LNCAP (cell line): ENCODE results near the gene TSPAN4.

Experiments used
- TF ChIP-seq, protein P1 (sequence below): fragments of 450-650 bp; IDR thresholded peaks from 2 replicates; pipeline ENCODE4 v1.5.1; 2017; ENCODE audit warnings: mild to moderate bottlenecking

The TSPAN4 gene

DNA sequence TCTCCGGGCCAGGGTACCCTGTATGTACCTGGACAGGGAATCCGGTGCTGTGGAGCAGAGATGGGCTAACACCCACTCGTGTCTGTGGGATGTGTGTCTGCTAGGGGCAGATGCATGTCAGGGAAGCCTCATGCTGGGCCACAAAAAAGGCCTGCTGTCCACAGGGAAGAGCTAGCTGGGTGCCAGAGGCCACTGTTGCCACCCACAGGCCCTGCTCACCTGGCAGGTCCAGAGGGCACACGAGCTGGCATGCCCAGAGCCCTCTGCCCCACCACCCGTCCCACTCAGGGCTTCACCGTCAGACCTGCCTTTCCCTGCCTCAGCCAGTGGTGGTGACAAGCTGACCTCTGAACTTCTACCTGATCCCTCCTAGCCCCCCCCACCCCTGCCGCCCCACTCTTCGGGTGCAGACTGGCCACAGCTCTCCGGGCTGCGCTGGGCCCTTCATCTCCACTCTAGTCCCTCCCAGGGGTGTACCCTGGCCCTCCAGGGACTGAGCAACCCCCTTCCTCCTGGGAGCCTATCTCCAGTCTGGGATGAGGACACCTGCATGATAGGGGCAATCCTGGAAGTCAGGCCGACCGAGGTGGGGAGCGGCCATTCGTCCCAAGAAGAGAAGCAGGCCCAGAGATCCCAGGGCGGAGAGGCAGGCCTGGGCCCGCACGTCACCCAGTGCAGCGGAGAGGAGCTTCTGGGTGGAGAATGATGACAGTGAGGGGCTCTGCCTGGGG is 45.9 kb upstream of the TSPAN4 start:
- TF ChIP-seq, protein P1, sequence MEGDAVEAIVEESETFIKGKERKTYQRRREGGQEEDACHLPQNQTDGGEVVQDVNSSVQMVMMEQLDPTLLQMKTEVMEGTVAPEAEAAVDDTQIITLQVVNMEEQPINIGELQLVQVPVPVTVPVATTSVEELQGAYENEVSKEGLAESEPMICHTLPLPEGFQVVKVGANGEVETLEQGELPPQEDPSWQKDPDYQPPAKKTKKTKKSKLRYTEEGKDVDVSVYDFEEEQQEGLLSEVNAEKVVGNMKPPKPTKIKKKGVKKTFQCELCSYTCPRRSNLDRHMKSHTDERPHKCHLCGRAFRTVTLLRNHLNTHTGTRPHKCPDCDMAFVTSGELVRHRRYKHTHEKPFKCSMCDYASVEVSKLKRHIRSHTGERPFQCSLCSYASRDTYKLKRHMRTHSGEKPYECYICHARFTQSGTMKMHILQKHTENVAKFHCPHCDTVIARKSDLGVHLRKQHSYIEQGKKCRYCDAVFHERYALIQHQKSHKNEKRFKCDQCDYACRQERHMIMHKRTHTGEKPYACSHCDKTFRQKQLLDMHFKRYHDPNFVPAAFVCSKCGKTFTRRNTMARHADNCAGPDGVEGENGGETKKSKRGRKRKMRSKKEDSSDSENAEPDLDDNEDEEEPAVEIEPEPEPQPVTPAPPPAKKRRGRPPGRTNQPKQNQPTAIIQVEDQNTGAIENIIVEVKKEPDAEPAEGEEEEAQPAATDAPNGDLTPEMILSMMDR, result no peak

DNA sequence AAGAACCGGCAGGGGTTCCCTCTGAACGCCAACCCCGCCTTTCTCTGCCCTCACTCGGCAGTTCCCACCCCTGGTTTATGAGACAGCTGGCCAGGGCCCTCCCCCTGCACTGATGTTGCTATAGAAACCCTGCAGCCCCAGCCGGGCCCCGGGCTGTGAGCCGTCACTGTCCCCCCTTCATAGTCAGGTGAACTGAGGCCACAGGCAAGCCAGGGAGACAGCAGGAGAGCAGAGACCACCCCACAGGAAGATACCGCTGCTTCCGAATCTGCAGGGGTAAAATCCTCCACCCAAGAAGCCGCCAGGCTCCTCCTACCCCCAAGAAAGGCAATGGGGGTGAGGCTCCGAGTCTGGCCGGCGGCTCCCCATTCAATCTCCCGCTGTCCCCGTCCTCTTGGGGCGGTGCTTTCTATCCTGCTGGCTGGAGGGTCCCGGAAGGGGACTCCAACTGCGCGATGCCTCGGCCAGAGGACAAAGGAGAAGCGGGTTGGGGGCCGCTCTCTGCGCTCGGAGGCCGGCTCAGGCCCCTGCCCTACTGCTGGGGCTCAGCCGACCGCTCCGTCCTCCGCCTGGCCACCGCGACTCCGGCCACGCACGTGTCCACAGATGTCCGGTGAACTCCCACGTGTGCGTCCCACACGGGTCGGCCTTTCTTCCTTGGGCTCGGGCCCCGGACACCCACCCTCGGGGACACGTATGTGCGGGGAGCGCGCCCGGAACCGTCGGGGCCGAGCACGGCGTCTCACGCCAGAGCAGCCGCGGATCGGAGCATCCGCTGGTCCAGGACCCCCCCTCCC is 45.2 kb upstream of the TSPAN4 start:
- TF ChIP-seq, protein P1, result no peak

DNA sequence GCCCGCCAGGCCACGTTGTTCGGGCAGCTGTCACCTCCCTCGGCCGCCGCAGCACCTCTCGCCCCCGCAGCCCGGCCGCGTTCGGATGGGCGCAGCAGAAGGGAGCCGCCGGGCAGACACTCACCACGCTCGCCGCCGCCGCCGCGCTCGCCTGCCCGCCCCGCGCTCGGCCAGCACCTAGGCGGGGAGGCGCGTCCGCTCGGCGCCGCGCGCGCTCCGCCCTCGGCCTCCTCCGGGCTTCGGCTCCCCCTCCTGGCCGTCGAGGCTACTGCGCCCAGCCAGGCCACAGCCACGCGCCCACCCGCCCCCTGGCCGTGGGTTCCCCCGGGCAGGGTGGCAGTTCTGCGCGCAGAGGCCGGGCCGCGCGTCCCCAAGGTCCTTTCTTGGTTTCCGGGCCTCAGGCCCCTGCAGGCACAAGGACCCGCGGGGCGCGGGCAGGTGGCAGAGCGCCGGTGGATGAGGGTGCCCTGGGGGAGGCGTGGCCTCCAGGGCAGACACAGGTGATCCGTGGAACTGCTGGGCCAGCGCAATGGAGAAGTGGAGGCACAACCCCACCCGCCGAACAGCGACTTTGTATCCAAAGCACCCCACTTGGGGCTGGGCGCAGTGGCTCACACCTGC is 44.4 kb upstream of the TSPAN4 start, which contains the start of gene SLC25A22:
TSS of gene SLC25A22 (minus strand) at position 189 of the 621 bp plus-strand sequence. CDS start 3,275 bp downstream, outside the sequence.
- TF ChIP-seq, protein P1, result peak; percentile 95

DNA sequence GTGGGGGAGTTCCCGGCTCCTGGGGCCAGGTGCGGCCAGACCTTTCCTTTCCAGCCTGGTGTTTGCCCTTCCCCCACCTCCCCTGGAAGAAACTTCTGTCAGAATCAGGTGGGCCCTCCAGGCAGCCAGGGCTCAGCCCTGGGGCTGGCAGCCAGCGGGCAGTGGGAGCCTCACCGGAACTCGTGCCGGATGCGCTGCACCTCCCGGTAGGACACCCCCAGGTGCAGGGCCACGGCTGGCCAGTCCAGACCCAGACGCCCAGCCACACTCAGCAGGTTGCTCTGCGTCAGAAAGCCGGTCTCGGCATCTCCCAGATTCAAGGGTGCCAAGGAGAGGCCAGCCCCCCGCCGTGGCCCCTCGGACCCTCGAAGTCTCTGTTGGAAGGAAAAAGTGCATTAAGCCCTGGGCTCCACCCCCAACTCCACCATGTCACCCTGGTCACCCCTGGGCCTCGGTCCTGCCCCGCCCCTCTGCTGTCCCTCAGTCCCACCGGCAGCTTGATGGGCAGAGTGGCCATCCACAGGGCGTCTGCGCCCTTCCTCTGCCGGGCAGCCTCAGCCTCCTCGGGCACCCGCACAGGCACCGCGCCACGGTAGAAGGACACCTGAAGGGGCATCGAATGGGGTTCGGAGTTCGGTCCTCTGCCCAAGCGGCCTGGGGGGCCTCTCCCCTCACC is 42.9 kb upstream of the TSPAN4 start:
- TF ChIP-seq, protein P1, result no peak

DNA sequence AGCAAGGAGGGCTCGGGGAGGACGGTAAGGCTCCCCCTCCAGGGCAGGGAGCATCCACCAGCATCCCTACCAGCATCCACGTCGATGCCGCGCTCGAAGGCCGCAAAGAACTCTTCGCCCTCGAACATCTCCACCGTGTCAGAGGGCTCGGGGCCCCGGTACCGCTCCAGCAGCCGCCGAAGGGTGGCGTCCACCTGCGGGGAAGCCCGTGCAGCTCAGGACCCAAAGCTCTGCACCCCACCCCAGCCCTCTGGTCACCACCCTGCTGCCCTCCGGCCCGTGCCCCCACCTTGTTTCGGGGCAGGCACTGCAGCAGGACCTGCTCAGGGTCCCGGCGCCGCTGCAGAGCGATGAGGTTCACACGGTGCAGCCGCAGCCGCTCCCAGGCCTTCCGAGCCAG is 42.2 kb upstream of the TSPAN4 start:
- TF ChIP-seq, protein P1, result no peak

DNA sequence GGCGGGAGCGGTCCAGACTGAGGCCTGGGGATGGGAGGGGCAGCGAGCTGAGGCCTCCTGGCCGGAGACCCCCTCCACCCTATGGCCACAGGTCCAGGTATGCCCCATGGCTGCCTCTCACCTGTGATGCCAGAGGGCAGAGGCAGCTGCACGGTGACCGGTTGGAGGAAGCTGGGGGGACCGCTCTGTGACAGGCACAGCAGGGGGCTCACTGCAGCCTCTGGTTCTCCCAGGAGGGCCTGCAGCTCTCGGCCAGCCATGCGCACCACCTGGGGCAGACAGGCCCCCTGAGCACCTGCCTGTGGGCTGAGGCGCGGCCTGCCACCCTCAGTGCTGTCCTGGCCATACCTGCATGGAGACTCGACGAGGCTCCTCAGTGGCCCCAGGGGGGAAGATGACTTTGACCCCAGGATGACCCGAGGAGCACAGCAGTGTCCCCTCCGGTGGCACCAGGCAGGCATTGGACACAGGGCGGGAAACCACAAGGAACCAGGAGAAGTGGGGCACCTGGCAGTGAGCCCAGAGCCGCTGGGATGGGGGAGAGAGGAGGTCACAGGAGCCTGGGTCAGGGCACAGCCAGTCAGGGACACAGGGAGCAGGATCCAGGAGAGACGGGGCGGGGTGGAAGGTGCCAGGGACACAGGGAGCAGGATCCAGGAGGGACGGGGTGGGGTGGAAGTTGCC is 41.4 kb upstream of the TSPAN4 start:
- TF ChIP-seq, protein P1, result no peak
